GM19438 (cell line): Measurements from ENCODE around the gene ZNF593OS.

Experiments used
- ATAC-seq: cut with Tn5 transposase; IDR thresholded peaks from one replicate; pipeline ENCODE4 v1.9.1; 2021; ENCODE audit warnings: low read depth; ENCODE audit not compliant: unreplicated experiment

ZNF593OS gene

DNA sequence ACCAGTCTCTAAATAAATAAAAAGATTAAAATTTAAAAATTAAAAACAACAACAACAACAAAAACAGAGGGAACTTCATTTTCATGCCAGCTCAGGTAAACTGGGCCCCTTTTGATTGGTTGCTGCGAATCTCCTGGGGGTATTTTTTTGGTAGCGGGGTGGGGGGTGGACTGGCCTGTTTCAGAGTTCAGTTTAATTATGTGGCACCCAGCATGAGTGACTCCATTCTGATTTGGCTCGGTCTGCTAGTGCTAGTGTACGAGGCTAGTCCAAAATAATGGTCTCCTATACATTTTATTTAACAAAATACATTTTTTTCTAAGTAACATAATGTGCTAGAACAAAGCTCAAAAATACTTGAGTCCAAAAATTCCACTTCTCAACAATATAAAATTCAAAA lies 41.9 kb downstream of the ZNF593OS start:
- no peak for ATAC-seq

DNA sequence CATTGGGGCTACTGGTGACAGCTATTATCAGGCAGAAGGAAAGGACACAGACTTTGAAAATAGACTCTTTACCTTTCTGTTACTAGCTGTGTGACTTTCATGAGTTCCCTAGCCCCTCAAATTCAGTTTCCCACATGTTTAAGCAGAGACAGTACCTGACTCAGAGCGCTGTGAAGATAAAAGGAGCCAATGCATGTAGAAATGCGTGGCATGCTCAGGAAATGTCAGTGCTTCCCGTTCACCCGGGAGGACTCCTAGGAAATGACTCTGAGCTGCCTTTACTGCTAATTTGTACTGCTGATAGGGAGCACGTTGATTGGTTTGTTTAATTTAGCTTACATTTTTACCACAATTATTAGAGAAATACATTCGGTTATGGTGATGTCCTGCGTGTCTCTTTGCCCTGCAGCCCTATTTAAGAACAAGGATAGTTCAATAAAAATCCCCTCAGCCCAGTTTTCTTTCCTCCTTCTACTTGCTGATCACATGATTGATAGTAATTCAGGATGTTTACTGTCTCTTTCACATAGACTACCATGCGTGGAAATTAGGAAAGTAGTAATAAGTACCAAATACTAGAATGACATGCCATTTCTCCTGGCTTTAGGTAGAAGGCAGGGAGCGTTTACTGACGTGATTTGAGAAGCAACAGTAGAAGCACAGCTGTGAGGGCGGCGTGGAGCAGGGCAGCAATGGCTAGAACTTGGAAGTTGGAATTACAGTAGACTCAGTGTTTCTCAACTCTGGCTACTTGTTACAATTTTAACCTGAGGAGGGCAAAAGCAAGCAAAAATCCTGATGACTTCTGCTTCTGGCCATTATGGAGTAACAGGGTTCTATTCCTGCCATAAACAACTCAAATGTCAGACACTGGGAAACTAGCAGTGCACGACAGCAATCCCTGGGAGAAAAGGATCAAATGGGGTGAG lies 44.1 kb downstream of the ZNF593OS start:
- ATAC-seq = no peak

DNA sequence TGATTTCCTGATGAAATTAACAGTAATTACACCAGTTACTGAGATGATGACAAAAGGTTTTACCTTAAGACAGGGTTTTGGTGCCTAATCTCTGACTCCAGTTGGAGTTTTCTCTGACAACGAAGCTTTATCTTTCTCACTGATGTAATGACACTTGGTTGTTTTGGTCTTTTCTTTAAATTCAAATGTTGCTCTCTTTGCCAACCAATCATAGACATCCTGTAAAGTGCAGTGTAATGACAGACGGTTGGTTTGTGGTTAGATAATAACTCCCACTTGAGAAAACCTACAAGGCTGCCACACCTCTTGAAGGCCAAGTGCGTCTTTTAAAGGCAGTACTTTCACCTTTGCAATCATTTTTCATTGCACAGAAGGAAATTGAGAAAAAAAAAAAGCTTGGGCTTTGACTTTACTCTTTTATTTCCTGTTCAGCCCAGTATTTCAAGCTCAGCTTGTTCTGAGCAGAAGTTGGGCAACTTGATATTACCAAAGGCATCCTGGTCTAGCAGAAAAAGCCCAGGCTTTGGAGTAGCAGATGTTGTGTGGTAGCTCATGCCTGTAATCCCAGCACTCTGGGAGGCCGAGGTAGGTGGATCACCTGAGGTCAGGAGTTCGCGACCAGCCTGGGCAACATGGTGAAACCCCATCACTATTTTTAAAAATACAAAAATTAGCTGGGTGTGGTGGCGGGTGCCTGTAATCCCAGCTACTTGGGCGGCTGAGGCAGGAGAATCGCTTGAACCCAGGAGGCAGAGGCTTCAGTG lies 45.1 kb downstream of the ZNF593OS start:
- no peak for ATAC-seq

DNA sequence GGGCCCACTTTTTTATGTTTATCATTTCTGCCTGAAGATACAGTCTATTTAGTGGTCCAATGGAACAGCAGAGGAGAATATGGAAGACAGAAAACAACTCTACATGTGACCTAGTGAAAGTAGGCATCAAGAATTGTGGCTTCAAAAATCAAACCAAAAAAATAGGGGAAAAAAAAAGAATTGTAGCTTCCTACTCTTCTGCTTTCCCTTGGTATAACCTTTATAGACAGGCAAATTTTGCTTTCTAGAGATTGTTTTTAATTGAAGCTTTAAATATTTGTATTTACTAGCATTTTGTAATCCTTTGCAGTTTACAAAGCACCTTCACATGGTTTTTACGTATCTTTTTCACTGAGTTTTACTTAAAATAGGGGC lies 45.7 kb downstream of the ZNF593OS start:
- no peak for ATAC-seq

DNA sequence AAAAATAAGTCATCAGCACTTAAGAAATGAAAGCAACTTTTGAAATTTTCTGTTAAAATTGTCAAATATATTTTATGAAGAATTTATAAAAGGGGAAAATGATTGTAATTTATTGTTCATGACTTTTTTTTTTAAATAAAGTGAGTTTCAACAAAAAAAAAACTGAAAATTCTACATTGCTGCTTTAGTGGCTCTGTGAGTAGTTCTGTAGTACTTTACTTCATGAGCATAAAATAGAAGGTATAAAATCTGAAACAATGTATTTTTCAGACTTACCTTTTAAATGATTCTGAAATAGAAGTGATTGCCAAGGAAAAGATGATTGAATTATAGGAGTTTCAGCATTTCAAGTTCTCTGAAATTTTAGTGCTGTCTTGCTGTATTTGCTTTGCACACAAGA lies 46.2 kb downstream of the ZNF593OS start:
- no peak for ATAC-seq

DNA sequence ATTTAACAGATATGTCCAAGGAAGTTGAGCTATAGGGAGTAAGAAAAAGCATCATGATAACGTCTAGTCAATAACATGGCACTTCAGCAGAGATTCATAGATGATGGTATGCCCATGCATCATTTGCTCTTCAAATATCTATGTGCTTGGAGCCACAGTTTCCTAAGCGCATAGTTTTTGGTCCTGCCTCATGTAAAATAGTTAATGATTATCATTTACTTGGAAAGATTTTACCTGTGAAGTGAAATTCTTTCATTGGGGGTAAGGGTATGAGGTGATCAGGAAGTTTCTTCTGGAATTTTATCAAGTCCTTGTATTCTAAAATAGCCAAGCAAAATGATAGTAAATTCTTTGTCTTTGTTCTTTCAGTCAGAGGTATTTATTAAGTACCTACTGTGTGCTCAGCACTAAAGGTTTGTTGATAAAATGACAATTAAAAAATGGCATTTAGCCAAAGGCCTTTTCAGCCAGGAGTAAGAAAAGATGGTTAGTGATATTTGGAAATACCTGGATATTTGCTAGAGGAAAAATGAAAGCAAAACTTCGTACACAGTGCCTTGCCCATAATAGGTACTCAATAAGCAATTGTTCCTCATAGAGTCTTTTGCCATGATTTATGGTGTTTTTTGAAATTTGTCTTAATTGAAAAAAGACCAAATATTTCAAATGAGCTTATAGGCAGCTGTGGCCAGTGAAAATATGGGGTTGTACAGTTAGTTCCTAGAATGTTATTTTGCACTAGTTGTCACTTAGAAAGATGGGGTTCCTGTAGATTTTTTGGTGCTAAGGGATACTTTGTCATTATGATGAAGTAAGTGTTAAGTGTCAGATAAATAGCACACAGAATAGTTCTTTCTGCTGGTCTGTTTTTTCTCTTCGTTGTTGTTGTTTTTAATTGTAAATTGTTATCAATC lies 47.0 kb downstream of the ZNF593OS start:
- ATAC-seq = no peak

DNA sequence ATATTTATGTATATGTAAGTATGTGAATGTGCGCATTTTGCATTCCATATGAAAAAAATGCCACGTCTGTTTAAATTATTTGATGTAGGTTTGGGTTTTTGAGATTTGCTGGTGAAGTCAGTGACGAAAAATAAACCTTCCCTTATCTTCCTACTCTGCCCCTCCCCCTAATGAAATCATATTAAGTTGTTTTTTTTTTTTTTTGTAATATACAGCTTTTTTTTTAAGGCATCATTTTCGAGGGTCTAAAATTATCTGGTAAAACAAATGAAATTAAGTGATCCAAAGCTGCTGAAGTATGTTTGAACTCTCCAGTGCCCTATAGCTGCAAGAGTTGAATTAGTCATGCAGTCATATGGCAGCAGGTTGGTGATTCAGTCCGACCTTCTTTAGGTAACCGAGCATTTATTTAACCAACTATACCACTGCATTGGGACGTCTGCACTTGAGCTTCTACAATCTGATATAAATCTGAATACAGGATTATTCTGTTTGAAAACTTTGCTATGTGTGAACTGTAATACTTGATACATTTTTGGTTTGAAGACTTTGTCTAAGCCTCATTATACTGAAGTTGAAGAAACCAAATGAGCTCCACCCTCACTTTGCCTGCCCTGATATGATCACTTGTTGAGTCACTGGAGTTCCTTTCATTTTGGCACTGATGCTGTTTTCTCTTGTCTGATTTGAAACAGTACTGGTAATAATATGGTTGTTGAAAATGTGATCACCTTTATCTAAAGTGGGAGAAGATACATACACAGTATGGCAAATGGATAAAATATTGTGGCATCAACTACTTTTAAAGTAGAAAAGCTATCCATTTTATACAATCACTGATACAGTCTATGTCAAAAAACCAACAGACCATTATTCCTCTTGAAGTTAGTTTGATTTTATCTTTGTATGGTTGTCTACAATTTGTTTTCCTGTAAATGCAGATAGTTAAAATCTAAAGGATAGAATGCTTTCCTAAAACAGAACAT lies 48.4 kb downstream of the ZNF593OS start:
- ATAC-seq = no peak

DNA sequence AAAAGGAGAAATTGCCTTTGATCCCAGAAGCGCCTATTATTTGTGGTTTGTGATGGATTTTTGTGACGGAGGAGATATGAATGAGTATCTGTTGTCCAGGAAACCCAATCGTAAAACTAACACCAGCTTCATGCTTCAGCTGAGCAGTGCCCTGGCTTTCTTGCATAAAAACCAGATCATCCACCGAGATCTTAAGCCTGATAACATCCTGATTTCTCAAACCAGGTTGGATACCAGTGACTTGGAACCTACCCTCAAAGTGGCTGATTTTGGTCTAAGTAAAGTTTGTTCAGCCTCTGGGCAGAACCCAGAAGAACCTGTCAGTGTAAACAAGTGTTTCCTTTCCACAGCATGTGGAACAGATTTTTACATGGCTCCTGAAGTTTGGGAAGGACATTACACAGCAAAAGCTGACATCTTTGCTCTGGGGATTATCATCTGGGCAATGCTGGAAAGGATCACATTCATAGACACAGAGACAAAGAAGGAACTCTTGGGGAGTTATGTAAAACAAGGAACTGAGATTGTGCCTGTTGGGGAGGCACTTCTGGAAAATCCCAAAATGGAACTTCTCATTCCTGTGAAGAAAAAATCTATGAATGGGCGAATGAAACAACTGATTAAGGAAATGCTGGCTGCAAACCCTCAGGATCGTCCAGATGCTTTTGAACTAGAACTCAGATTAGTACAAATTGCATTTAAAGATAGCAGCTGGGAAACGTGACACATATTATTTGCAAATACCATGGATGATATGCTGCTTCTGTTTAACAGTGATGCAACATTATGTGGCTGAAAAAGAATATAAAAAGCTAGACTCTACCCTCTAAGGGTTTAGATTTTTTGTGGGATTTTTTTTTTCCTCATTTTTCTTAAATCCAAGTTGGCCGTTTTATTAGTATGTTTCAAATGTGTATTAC lies 49.5 kb downstream of the ZNF593OS start:
- no peak for ATAC-seq

DNA sequence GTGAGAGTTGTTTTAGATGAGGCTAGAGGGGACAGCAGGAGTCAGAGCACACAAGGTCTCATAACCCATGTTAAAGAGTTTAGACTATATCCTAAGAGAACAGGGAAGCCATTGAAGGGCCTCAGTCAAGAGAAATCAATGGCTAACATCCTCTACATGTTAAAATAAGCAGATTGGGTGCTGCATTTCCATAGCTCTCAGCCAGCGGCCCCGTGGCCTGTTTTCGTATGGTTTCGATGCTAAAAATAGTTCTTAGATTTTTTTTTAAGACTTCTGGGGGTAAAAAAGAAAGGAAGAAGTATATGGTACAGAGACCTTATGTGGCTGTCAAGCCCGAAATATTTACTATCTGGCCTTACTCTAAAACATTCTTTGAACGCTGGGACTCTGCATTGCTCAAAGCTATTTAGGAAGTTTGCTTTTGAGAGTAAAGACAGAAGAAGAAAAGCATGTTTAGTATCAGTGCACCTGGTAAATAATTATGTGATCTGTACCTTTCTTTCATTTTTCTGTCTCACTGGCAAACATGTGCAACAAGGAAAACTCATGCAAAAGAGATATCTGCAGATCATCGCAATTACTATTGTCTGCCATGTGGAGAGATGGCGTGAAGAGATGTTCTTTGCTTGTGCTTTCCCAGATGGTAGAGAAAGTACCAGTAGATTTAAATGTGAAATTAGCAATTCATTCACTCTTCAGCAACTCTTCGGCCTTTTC lies 51.6 kb downstream of the ZNF593OS start:
- ATAC-seq = no peak
